Ovary (tissue), 9 donors: ENCODE measurements around the gene HSPA1L. TPM values are rescaled to one million over a fixed set of nuclear protein-coding genes. Genes with fewer than 3 reads are reported as not detected.
"Not testable (repeated sequence)": the region's sequence is repeated elsewhere in the genome, so short reads cannot be mapped to it uniquely, and the experiment has no call there.

Source experiments
- DNase-seq, 5 donors: peaks; one replicate each; pipeline ENCODE4 v3.0.0-alpha.2; 2019 to 2020
- H3K27ac ChIP-seq, 2 donors: fragments of 200-600 bp; one replicate each; pipeline versions ENCODE4 v1.5.1 to v1.8.0; 2019 to 2022
- H3K27me3 ChIP-seq: fragments of 200-600 bp; one replicate; pipeline ENCODE4 v1.8.0; 2022
- H3K36me3 ChIP-seq: fragments of 200-600 bp; sonication (generic); one replicate; pipeline ENCODE4 v1.5.1; 2019
- H3K4me1 ChIP-seq: one replicate; pipeline ENCODE4 v1.8.1; 2013; ENCODE audit warnings: mild to moderate bottlenecking, moderate library complexity; ENCODE audit not compliant: insufficient read depth
- H3K4me3 ChIP-seq: fragments of 200-600 bp; sonication (generic); one replicate; pipeline ENCODE4 v1.5.1; 2017
- H3K9me3 ChIP-seq, 2 donors: fragments of 200-600 bp in 1 of 2; sonication (generic) in 1 of 2; one replicate each; pipeline versions ENCODE4 v1.5.1 to v1.8.1; 2013 to 2019; ENCODE audit warnings: mild to moderate bottlenecking in 1 of 2, moderate library complexity in 1 of 2
- CTCF ChIP-seq, 3 donors: fragments of 450-650 bp in 2 of 3; fragments of 200-600 bp in 1 of 3; IDR thresholded peaks; one replicate each; pipeline versions ENCODE4 v1.5.1 to v1.8.0; 2016 to 2022; ENCODE audit warnings: antibody characterized with exemption in 3 of 3, mild to moderate bottlenecking in 1 of 3
- EP300 ChIP-seq: sonication (generic); formaldehyde crosslinking; IDR thresholded peaks from one replicate; pipeline ENCODE4 v1.6.1; 2017; ENCODE audit warnings: antibody characterized with exemption
- POLR2A ChIP-seq: fragments of 450-650 bp; IDR thresholded peaks from one replicate; pipeline ENCODE4 v1.6.1; 2017; ENCODE audit warnings: antibody characterized with exemption, mild to moderate bottlenecking, moderate library complexity
- WGBS, 3 donors: extraction: QIAGEN DNeasy Blood & Tissue Kit in 1 of 3; methylation state at CpG; one replicate each; pipeline versions ENCODE4 v1.1.5 to v1.1.7; 2013 to 2017; 5-methylcytosine and 5-hydroxymethylcytosine counted together
- intact Hi-C, 4 donors: fragments of 100-400 bp; cut with DNase I; formaldehyde crosslinking; loops; one replicate each; pipeline versions ENCODE4 v1.11.0 to v1.15.1; 2022 to 2023
- polyA plus RNA-seq, 2 donors: library from polyadenylated mRNA; stranded (reverse); fragments of 200-250 nt in 1 of 2; fragments of 350-450 nt in 1 of 2; fragmentation: Illumina TruSeq in 1 of 2; extraction: RNeasy Lipid Tissue Mini Kit (QIAGEN cat#74804) in 1 of 2; gene quantifications; one replicate each; pipeline ENCODE4 v1.2.3, GENCODE V29; 2013 to 2014
- total RNA-seq, 7 donors: library from RNA; depleted of rRNA in 2 of 7; stranded (reverse); fragments of >200 nt in 2 of 7; fragmentation: NEBNext Ultra II Directional in 3 of 7; extraction: Animal tissue kit (Norgen Biotek cat#: 25700) in 3 of 7; gene quantifications; one replicate each; pipeline versions ENCODE4 v1.1.0 to v1.2.4, GENCODE V29; 2016 to 2023
- donor health status: DM: no; HTN: no; CAD: no; lungs with moderate emphysema.
- donor health status: DM: no; HTN: no; CAD: no.
- donor health status: Bipolar disorder and iron deficiency.
- donor health status: DM: yes; HTN: yes; CAD: no.
- donor health status: DM: no; HTN: no; CAD: no.
- donor health status: DM: yes; HTN: yes; CAD: no.

HSPA1L gene
- total and polyA plus RNA-seq, 9 donors, result 1.3 to 6.1 (median 3.9) TPM

- no peaks in the 10 kb centered on the region for H3K27me3 ChIP-seq
- no peak for DNase-seq
- no peaks in the 10 kb centered on the region for H3K4me1 ChIP-seq
- TF ChIP-seq EP300, result no peak
- intact Hi-C loops, result no loop called here
- H3K4me3 ChIP-seq, result no peak overlapping the region
- 43 to 66% (median 54%) methylated on average over 2 of the region's 2 CpGs for WGBS, 3 donors
- H3K36me3 ChIP-seq, result no peaks in the 10 kb centered on the region
- no peak overlapping the region for H3K27ac ChIP-seq
- no peaks in the 10 kb centered on the region for H3K9me3 ChIP-seq
These were observed 36.4 kb upstream of the HSPA1L start for GRCh38 chr6:31851485-31851832.

DNA sequence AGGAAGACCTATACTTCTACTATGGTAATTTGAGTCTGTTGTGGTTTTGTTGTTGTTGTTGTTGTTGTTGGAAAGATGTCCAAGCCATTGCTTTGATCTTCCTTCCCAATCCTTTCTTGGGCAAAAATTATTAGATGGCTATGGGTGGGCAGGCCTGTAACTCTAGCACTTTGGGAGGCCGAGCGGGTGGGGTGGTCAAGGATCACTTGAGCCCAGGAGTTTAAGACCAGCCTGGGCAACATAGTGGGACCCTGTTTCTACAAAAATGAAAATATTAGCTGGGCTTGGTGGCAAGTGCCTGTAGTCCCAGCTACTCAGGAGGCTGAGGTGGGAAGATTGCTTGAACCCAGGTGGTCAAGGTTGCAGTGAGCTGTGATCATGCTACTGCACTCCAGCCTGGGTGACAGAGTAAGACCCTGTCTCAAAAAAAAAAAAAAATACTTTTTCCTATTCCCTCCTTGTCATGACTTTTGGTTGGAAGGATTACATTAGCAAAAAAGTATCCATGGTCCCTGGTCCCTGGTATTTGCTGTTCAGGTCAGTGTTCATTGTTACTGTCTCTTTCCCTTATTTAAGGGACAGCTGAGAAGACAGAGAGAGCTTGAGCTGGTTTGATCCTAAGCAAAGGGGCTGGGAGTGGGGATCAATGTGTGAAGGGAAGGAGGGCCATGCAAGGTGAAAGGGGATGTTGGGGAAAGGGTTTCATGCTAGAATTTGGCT is 35.8 kb upstream of the HSPA1L start:
- 91 to 95% (median 94%) methylated on average over 2 of the region's 2 CpGs for WGBS, 3 donors
- H3K4me3 ChIP-seq, result no peak overlapping the region
- no peaks in the 10 kb centered on the region for H3K4me1 ChIP-seq
- intact Hi-C loops, result no loop called here
- no peaks in the 10 kb centered on the region for H3K9me3 ChIP-seq
- H3K27ac ChIP-seq, result no peak overlapping the region
- no peak for DNase-seq
- no peak for TF ChIP-seq CTCF (IDR thresholded peaks at IDR 0.05)
- no peak for TF ChIP-seq POLR2A
- TF ChIP-seq EP300, result no peak
- no peaks in the 10 kb centered on the region for H3K36me3 ChIP-seq
- no peaks in the 10 kb centered on the region for H3K27me3 ChIP-seq

DNA sequence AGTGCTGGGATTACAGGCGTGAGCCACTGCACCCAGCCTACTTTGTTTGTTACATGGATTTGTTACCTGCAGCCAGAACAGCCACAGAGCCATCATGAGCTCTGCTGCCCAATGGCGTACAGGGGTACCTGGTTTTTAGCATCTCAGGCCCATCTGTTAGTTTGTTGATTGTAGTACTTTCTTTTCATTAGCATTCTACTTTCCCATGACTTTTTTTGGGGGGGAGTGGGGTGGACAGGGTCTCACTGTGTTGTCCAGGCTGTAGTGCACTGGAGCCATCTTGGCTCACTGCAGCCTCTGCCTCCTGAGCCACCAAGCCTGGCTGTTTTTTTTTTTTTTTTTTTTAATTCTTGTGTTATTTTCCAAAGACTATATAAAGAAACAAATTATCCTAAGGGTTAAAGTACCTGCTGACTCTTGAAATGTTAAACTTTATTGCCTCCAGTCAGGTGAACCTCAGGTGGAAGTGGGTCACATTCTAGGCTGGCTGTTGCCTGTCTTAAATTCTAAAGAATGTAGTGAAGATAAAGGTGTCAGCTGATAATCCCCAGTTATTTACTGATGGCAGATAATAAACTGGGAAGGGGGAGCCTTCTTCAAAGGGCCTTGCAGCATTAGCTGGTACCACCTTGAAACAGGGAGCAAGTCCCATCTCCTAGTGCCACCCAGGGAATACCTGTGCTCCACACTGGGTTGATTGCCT is 32.3 kb upstream of the HSPA1L start:
- Histone ChIP-seq H3K27ac (no peak overlapping the region), H3K27me3 (no peaks in the 10 kb centered on the region), H3K9me3 (no peaks in the 10 kb centered on the region), H3K4me3 (no peak overlapping the region), H3K36me3 (no peaks in the 10 kb centered on the region), H3K4me1 (no peaks in the 10 kb centered on the region)
- intact Hi-C loops, result no loop called here
- no peak for DNase-seq
- TF ChIP-seq CTCF (IDR thresholded peaks at IDR 0.05), result no peak
- TF ChIP-seq EP300, result no peak
- TF ChIP-seq POLR2A, result no peak
- 82 to 89% (median 88%) methylated on average over 2 of the region's 2 CpGs for WGBS, 3 donors

GRCh38 chr6:31844507-31844906 is 29.4 kb upstream of the HSPA1L start:
- WGBS, 3 donors, result 94 to 98% (median 95%) methylated on average over 3 of the region's 3 CpGs
- no peaks in the 10 kb centered on the region for H3K27me3 ChIP-seq
- intact Hi-C loops, result no loop called here
- no peak overlapping the region for H3K27ac ChIP-seq
- H3K4me3 ChIP-seq, result no peak overlapping the region
- no peak for DNase-seq
- no peaks in the 10 kb centered on the region for H3K36me3 ChIP-seq
- H3K9me3 ChIP-seq, result no peaks in the 10 kb centered on the region
- H3K4me1 ChIP-seq, result no peaks in the 10 kb centered on the region
- TF ChIP-seq CTCF (IDR thresholded peaks at IDR 0.05), result no peak
- TF ChIP-seq POLR2A, result no peak
- no peak for TF ChIP-seq EP300

GRCh38 chr6:31842053-31842452 is 27.0 kb upstream of the HSPA1L start:
- WGBS, 3 donors, result 84 to 95% (median 93%) methylated on average over 9 of the region's 9 CpGs
- H3K9me3 ChIP-seq, result no peaks in the 10 kb centered on the region
- no peak for DNase-seq
- no peak overlapping the region for H3K4me3 ChIP-seq
- TF ChIP-seq CTCF (IDR thresholded peaks at IDR 0.05), result no peak
- no peak for TF ChIP-seq POLR2A
- TF ChIP-seq EP300, result no peak
- H3K36me3 ChIP-seq, result no peaks in the 10 kb centered on the region
- no peaks in the 10 kb centered on the region for H3K4me1 ChIP-seq
- H3K27me3 ChIP-seq, result no peaks in the 10 kb centered on the region
- H3K27ac ChIP-seq, result no peak overlapping the region
- intact Hi-C loops, result no loop called here

DNA sequence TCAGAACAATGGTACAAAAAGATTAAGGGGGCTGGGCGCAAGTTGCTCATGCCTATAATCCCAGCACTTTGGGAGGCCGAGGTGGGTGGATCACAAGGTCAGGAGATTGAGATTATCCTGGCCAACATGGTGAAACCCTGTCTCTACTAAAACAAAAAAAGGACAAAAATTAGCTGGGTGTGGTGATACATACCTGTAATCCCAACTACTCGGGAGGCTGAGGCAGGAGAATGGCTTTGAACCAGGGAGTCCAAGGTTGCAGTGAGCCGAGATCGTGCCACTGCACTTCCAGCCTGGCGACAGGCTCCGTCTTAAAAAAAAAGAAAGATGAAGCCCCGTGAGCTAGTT is 24.7 kb upstream of the HSPA1L start:
- not testable (repeated sequence) for H3K9me3 ChIP-seq, DNase-seq, H3K27ac ChIP-seq, H3K36me3 ChIP-seq, H3K4me3 ChIP-seq, H3K27me3 ChIP-seq, H3K4me1 ChIP-seq
- intact Hi-C loops, result loop anchor here in 2 of 4 donors (10.0 kb wide), 2 partner anchors 105 to 295 kb away; partner anchors contain the start of genes ATP6V1G2 (in 1 of the 2), CLIC1 (in 1 of the 2), DDX39B (in 1 of the 2) and NFKBIL1 (in 1 of the 2)
- 73 to 83% (median 77%) methylated on average over 8 of the region's 8 CpGs for WGBS, 3 donors
